HG03066 (cell line): ENCODE measurements around the gene LMF1.
"Not testable (repeated sequence)": the region's sequence is repeated elsewhere in the genome, so short reads cannot be mapped to it uniquely, and the experiment has no call there.

Source experiments
- ATAC-seq: cut with Tn5 transposase; IDR thresholded peaks from one replicate; pipeline ENCODE4 v1.9.1; 2021; ENCODE audit warnings: low read depth; ENCODE audit not compliant: unreplicated experiment

Gene LMF1

GRCh38 chr16:873889-874288, 96.9 kb downstream of the LMF1 start:
- ATAC-seq: no peak

- no peak for ATAC-seq
Observed at GRCh38 chr16:873243-873661, 97.5 kb downstream of the LMF1 start.

GRCh38 chr16:872436-873242, 98.1 kb downstream of the LMF1 start:
- no peak for ATAC-seq

GRCh38 chr16:871562-872345, 99.0 kb downstream of the LMF1 start:
- ATAC-seq: no peak

- no peak for ATAC-seq
Observed at GRCh38 chr16:870856-871561, 99.8 kb downstream of the LMF1 start.

GRCh38 chr16:869823-870641, 100.8 kb downstream of the LMF1 start:
- no peak for ATAC-seq

- no peak for ATAC-seq
Observed at GRCh38 chr16:868846-869822, 101.7 kb downstream of the LMF1 start.

GRCh38 chr16:868386-868755, 102.4 kb downstream of the LMF1 start:
- no peak for ATAC-seq

GRCh38 chr16:867421-868385, 103.1 kb downstream of the LMF1 start:
- ATAC-seq: no peak

GRCh38 chr16:866252-866896, 104.4 kb downstream of the LMF1 start:
- ATAC-seq: no peak

GRCh38 chr16:865026-865425, 105.8 kb downstream of the LMF1 start:
- no peak for ATAC-seq

GRCh38 chr16:861446-861845, 109.3 kb downstream of the LMF1 start:
- no peak for ATAC-seq

- ATAC-seq: no peak
Observed at GRCh38 chr16:860891-861290, 109.9 kb downstream of the LMF1 start.

GRCh38 chr16:858971-859370, 111.8 kb downstream of the LMF1 start:
- not testable (repeated sequence) for ATAC-seq

GRCh38 chr16:858441-858840, 112.3 kb downstream of the LMF1 start:
- not testable (repeated sequence) for ATAC-seq

- no peak for ATAC-seq
Observed at GRCh38 chr16:856811-857210, 114.0 kb downstream of the LMF1 start.

- ATAC-seq: no peak
Observed at GRCh38 chr16:856101-856500, 114.7 kb downstream of the LMF1 start.

GRCh38 chr16:855471-855870, 115.3 kb downstream of the LMF1 start:
- no peak for ATAC-seq
